IMR-90 (cell line): Measurements from ENCODE around the gene FBXL7. TPM values are rescaled to one million over a fixed set of nuclear protein-coding genes. Genes with fewer than 3 reads are reported as not detected.

Experiments
- ATAC-seq: fragments of 200-7000 bp; cut with Tn5 transposase; 2 replicates; pipeline ENCODE4 v1.9.1; 2020; ENCODE audit warnings: low read depth, mild to moderate bottlenecking, moderate library complexity
- BruUV-seq: library from RNA; stranded (reverse); fragments of 400-500 nt; replicated peaks from 2 replicates; lab custom pipeline; 2021; lab: Mats Ljungman, UMichigan
- CTCF ChIA-PET: fragments of 300-600 bp; formaldehyde crosslinking; extraction: SDS; loops from one replicate; lab custom pipeline; 2021; ENCODE audit warnings: antibody characterized with exemption; lab: Yijun Ruan, JAX
- POLR2A ChIA-PET: fragments of 300-600 bp; sonication (Branson Sonifier 250); formaldehyde crosslinking; loops from one replicate; lab custom pipeline; 2022; ENCODE audit warnings: antibody characterized with exemption; ENCODE audit not compliant: unreplicated experiment; lab: Charles Lee
- DNase-seq: peaks from one replicate; pipeline ENCODE4 v3.0.0; 2013
- H2AFZ ChIP-seq: replicated peaks from 2 replicates; pipeline ENCODE3; 2013; ENCODE audit warnings: low read length, mild to moderate bottlenecking; ENCODE audit not compliant: poor library complexity
- H2AK5ac ChIP-seq: 2 replicates; pipeline ENCODE4 v1.6.1; 2013; ENCODE audit warnings: low read depth, low read length, inconsistent platforms
- H2AK9ac ChIP-seq: replicated peaks from 2 replicates; pipeline ENCODE3; 2013; ENCODE audit warnings: mild to moderate bottlenecking, low read depth, low read length, moderate library complexity; ENCODE audit not compliant: poor library complexity
- H2BK120ac ChIP-seq: 2 replicates; pipeline ENCODE4 v1.6.1; 2013; ENCODE audit warnings: low read depth, low read length, inconsistent platforms
- H2BK15ac ChIP-seq: 3 replicates; pipeline ENCODE4 v1.6.1; 2013; ENCODE audit warnings: low read depth, low read length, inconsistent platforms
- H2BK20ac ChIP-seq: 2 replicates; pipeline ENCODE4 v1.6.1; 2013; ENCODE audit warnings: low read depth, mild to moderate bottlenecking, inconsistent platforms, low read length, moderate library complexity
- H2BK5ac ChIP-seq: 2 replicates; pipeline ENCODE4 v1.6.1; 2013; ENCODE audit warnings: mild to moderate bottlenecking, low read depth, low read length, inconsistent platforms; ENCODE audit not compliant: poor library complexity, severe bottlenecking
- H3K14ac ChIP-seq: replicated peaks from 2 replicates; pipeline ENCODE4 v1.6.1; 2013; ENCODE audit warnings: low read depth, low read length, inconsistent platforms
- H3K18ac ChIP-seq: 2 replicates; pipeline ENCODE4 v1.6.1; 2013; ENCODE audit warnings: low read depth, low read length, control low read depth
- H3K23ac ChIP-seq: 2 replicates; pipeline ENCODE4 v1.6.1; 2013; ENCODE audit warnings: low read depth, low read length, inconsistent platforms
- H3K27ac ChIP-seq: 2 replicates; pipeline ENCODE4 v1.5.1; 2013; ENCODE audit warnings: mild to moderate bottlenecking, control low read depth, low read length; ENCODE audit not compliant: insufficient read depth
- H3K27me3 ChIP-seq: 2 replicates; pipeline ENCODE4 v1.6.1; 2013; ENCODE audit warnings: low read length; ENCODE audit not compliant: control insufficient read depth, insufficient read depth
- H3K36me3 ChIP-seq: 2 replicates; pipeline ENCODE4 v1.6.1; 2013; ENCODE audit warnings: low read length, mixed read lengths; ENCODE audit not compliant: control insufficient read depth, insufficient read depth
- H3K4ac ChIP-seq: 2 replicates; pipeline ENCODE4 v1.6.1; 2013; ENCODE audit warnings: low read depth, low read length, inconsistent platforms
- H3K4me1 ChIP-seq: 2 replicates; pipeline ENCODE4 v1.6.1; 2013; ENCODE audit warnings: low read length, mixed read lengths; ENCODE audit not compliant: control insufficient read depth, insufficient read depth
- H3K4me2 ChIP-seq: 2 replicates; pipeline ENCODE4 v1.6.1; 2013; ENCODE audit warnings: low read depth, mild to moderate bottlenecking, control low read depth, low read length, moderate library complexity
- H3K4me3 ChIP-seq: 2 replicates; pipeline ENCODE4 v1.5.1; 2013; ENCODE audit warnings: low read depth, mild to moderate bottlenecking, control low read depth, low read length, moderate library complexity; ENCODE audit not compliant: insufficient read depth
- H3K56ac ChIP-seq: 2 replicates; pipeline ENCODE4 v1.6.1; 2013; ENCODE audit warnings: low read length, inconsistent platforms; ENCODE audit not compliant: insufficient read depth; ENCODE audit errors: extremely low read depth
- H3K79me1 ChIP-seq, 2 experiments: 2 replicates each; pipeline ENCODE4 v1.6.1; 2013; ENCODE audit warnings: low read length in 2 of 2, inconsistent platforms in 1 of 2, low read depth in 1 of 2
- H3K9ac ChIP-seq: 2 replicates; pipeline ENCODE4 v1.6.1; 2013; ENCODE audit warnings: low read depth, low read length, control low read depth
- H3K9me1 ChIP-seq: 2 replicates; pipeline ENCODE4 v1.6.1; 2013; ENCODE audit warnings: low read length, inconsistent platforms; ENCODE audit not compliant: insufficient read depth
- H3K9me3 ChIP-seq: 2 replicates; pipeline ENCODE4 v1.6.1; 2013; ENCODE audit warnings: low read length; ENCODE audit not compliant: control insufficient read depth, insufficient read depth
- H4K20me1 ChIP-seq: 2 replicates; pipeline ENCODE4 v1.6.1; 2013; ENCODE audit warnings: low read length, inconsistent platforms; ENCODE audit not compliant: insufficient read depth
- H4K5ac ChIP-seq: 2 replicates; pipeline ENCODE4 v1.6.1; 2013; ENCODE audit warnings: mild to moderate bottlenecking, low read depth, low read length, control low read depth
- H4K8ac ChIP-seq, 2 experiments: 2 replicates each; pipeline ENCODE4 v1.6.1; 2013; ENCODE audit warnings: low read depth in 2 of 2, low read length in 2 of 2, control low read depth in 1 of 2, inconsistent platforms in 1 of 2
- H4K91ac ChIP-seq: 2 replicates; pipeline ENCODE4 v1.6.1; 2013; ENCODE audit warnings: low read depth, low read length, inconsistent platforms; ENCODE audit not compliant: insufficient read depth
- CEBPB ChIP-seq: IDR thresholded peaks from 2 replicates; pipeline ENCODE4 v1.6.1; 2012; ENCODE audit warnings: low read depth, low read length, improper control_type of control experiment
- ELK1 ChIP-seq: fragments of 150-350 bp; IDR thresholded peaks from 2 replicates; pipeline ENCODE4 v1.6.1; 2016; ENCODE audit warnings: low read depth, mild to moderate bottlenecking, low read length, moderate library complexity, borderline replicate concordance
- FOS ChIP-seq: fragments of 150-350 bp; IDR thresholded peaks from 2 replicates; pipeline ENCODE4 v1.6.1; 2016; ENCODE audit warnings: low read depth, low read length
- MAFK ChIP-seq: IDR thresholded peaks from 2 replicates; pipeline ENCODE4 v1.6.1; 2012; ENCODE audit warnings: low read depth, low read length, improper control_type of control experiment
- RAD21 ChIP-seq: IDR thresholded peaks from 2 replicates; pipeline ENCODE4 v1.6.1; 2012; ENCODE audit warnings: low read length, improper control_type of control experiment
- RCOR1 ChIP-seq: IDR thresholded peaks from 2 replicates; pipeline ENCODE4 v1.6.1; 2012; ENCODE audit warnings: mild to moderate bottlenecking, low read length, improper control_type of control experiment; ENCODE audit not compliant: insufficient replicate concordance
- RFX5 ChIP-seq: IDR thresholded peaks from 2 replicates; pipeline ENCODE4 v1.8.0; 2012; ENCODE audit warnings: low read depth, mild to moderate bottlenecking, low read length, moderate library complexity
- WGBS, 2 experiments: methylation state at CpG; one replicate each; pipeline versions ENCODE4 v1.1.5 to v1.1.7; 2013; ENCODE audit warnings: missing lambda C conversion rate in 2 of 2; ENCODE audit not compliant: insufficient read length in 1 of 2; ENCODE audit errors: extremely low coverage in 2 of 2; 5-methylcytosine and 5-hydroxymethylcytosine counted together
- dilution Hi-C: fragments of 300-500 bp; cut with HindIII; formaldehyde crosslinking; loops from one replicate; pipeline ENCODE4 v1.14.3; 2018; ENCODE audit warnings: low sequenced_read_pairs; ENCODE audit not compliant: unreplicated experiment
- in situ Hi-C: fragments of 300-500 bp; cut with MboI; formaldehyde crosslinking; loops from 3 replicates; pipeline ENCODE4 v1.14.3; 2019; ENCODE audit warnings: low sequenced_read_pairs, inconsistent platforms, mixed read lengths
- intact Hi-C: fragments of 100-400 bp; cut with micrococcal nuclease; formaldehyde crosslinking; loops from 2 replicates; pipeline ENCODE4 v1.10.0; 2022
- polyA plus RNA-seq, 3 experiments: library from polyadenylated mRNA; depleted of rRNA; stranded (reverse); fragments of >200 nt; gene quantifications; 2 replicates each; pipeline ENCODE4 v1.2.3, GENCODE V29; 2012; ENCODE audit warnings: low replicate concordance in 1 of 3
- total RNA-seq: library from RNA; depleted of rRNA; stranded (reverse); fragments of >200 nt; gene quantifications from 2 replicates; pipeline ENCODE4 v1.2.3, GENCODE V29; 2012
- TF ChIP-seq, protein P1 (sequence below): fragments of 150-350 bp; IDR thresholded peaks from 2 replicates; pipeline ENCODE4 v1.6.1; 2017; ENCODE audit warnings: mild to moderate bottlenecking, antibody characterized with exemption, low read length, low read depth

The FBXL7 gene
- total and polyA plus RNA-seq, 2 of the 4 experiments (the other 2 are of a cell fraction), result 4.1 to 10.2 TPM

DNA sequence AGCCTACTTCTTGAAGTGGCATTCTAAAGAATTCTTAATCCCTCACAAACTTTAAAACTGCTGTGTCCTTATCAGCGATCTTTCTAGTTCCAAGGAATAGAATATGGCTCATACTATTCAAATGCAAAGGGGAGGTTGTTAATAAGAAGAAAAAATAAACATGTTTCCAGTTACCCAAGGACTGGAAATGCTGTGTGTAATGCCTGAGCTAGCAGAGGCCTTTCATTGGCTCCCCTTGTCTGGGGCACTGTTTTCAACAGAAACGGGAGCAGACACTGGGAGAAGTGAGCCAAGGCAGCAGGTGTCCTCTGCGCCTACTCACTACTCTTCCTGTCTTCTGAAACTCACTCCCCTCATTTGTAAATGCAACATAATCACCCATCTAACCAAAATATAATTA is 426.6 kb downstream of the FBXL7 start:
- in situ Hi-C loops (no loop called here), intact Hi-C loops (no loop called here), dilution Hi-C loops (no loop called here)
- H3K4ac ChIP-seq, result no peak overlapping the region
- H4K91ac ChIP-seq, result no peak overlapping the region
- H3K4me2 ChIP-seq, result peak overlapping the region; percentile 36; the same call in 1 of the 2 replicates
- H2BK15ac ChIP-seq, result no peak overlapping the region
- WGBS, 2 experiments, result no CpG with 5 or more reads among the region's 3 CpGs
- H4K5ac ChIP-seq, result no peak overlapping the region
- no peak overlapping the region for H3K18ac ChIP-seq
- DNase-seq (peak; percentile 79), ATAC-seq (peak; percentile 84)
- H3K36me3 ChIP-seq, result peaks cover 5% of the 10 kb centered on the region; the same call in 1 of the 2 replicates
- H2AK5ac ChIP-seq, result no peak overlapping the region
- H3K79me1 ChIP-seq, result peaks cover 0 to 11% of the 10 kb centered on the region in 2 experiments; a peak in 1 of 4 replicates
- H2BK120ac ChIP-seq, result no peak overlapping the region
- no peak overlapping the region for H3K4me3 ChIP-seq
- H3K9ac ChIP-seq, result no peak overlapping the region
- no peak overlapping the region for H2AFZ ChIP-seq
- H3K9me1 ChIP-seq, result peaks cover 4% of the 10 kb centered on the region; the same call in 1 of the 2 replicates
- H3K23ac ChIP-seq, result no peak overlapping the region
- H3K14ac ChIP-seq, result no peak overlapping the region
- H2AK9ac ChIP-seq, result no peak overlapping the region
- no peak overlapping the region for H2BK5ac ChIP-seq
- H2BK20ac ChIP-seq, result no peak overlapping the region
- no peak overlapping the region for H3K27ac ChIP-seq
- H4K8ac ChIP-seq, result no peak overlapping the region
- no peaks in the 10 kb centered on the region for H3K9me3 ChIP-seq
- BruUV-seq, result no TSS peak
- no peaks in the 10 kb centered on the region for H3K27me3 ChIP-seq
- H3K4me1 ChIP-seq, result peaks cover 13% of the 10 kb centered on the region
- CTCF ChIA-PET, result interaction anchor here (0.6 kb wide), 1 partner anchor 102 kb away, joined by 6 read pairs; no protein-coding TSS in a partner anchor
- H4K20me1 ChIP-seq, result no peaks in the 10 kb centered on the region
- no peak for TF ChIP-seq RFX5
- TF ChIP-seq CEBPB, result peak; percentile 56; the same call in 1 of the 2 replicates
- TF ChIP-seq, protein P1, sequence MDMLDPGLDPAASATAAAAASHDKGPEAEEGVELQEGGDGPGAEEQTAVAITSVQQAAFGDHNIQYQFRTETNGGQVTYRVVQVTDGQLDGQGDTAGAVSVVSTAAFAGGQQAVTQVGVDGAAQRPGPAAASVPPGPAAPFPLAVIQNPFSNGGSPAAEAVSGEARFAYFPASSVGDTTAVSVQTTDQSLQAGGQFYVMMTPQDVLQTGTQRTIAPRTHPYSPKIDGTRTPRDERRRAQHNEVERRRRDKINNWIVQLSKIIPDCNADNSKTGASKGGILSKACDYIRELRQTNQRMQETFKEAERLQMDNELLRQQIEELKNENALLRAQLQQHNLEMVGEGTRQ, result no peak
- TF ChIP-seq MAFK, result no peak
- TF ChIP-seq RAD21, result no peak
- TF ChIP-seq RCOR1, result no peak
- TF ChIP-seq ELK1, result no peak
- no peak for TF ChIP-seq FOS
- H3K56ac ChIP-seq, result no peak overlapping the region
- POLR2A ChIA-PET, result no interaction called here
